OCI-LY7 (cell line): Measurements from ENCODE around the gene CD302. TPM values are rescaled to one million over a fixed set of nuclear protein-coding genes. Genes with fewer than 3 reads are reported as not detected.

ENCODE experiments used
- BruUV-seq: library from RNA; stranded (reverse); fragments of 400-500 nt; replicated peaks from 2 replicates; lab custom pipeline; 2021; lab: Mats Ljungman, UMichigan
- CTCF ChIA-PET: fragments of 300-600 bp; sonication (Branson Sonifier 250); formaldehyde crosslinking; loops from one replicate; lab custom pipeline; 2022; ENCODE audit warnings: antibody characterized with exemption; ENCODE audit not compliant: unreplicated experiment; lab: Charles Lee
- POLR2A ChIA-PET: fragments of 300-600 bp; sonication (Branson Sonifier 250); formaldehyde crosslinking; loops from one replicate; lab custom pipeline; 2022; ENCODE audit warnings: antibody characterized with exemption; lab: Charles Lee
- DNase-seq: peaks from one replicate; pipeline ENCODE4 v3.0.0-alpha.2; 2015; ENCODE audit warnings: low spot score
- H2AFZ ChIP-seq: fragments of 200-600 bp; sonication (generic), shearing (Covaris generic); 2 replicates; pipeline ENCODE4 v1.6.1; 2014; ENCODE audit warnings: mild to moderate bottlenecking, antibody characterized with exemption, low read length, moderate library complexity
- H3K27ac ChIP-seq: fragments of 200-600 bp; sonication (generic); 2 replicates; pipeline ENCODE4 v1.5.1; 2014; ENCODE audit warnings: mixed run types, low read depth, mild to moderate bottlenecking, moderate library complexity, low read length, inconsistent platforms; ENCODE audit not compliant: poor library complexity, severe bottlenecking
- H3K36me3 ChIP-seq: fragments of 200-600 bp; sonication (generic); 2 replicates; pipeline ENCODE4 v1.6.1; 2014; ENCODE audit warnings: mild to moderate bottlenecking, antibody characterized with exemption, low read length, moderate library complexity, mixed read lengths; ENCODE audit not compliant: insufficient read depth
- H3K4me1 ChIP-seq: fragments of 200-600 bp; sonication (generic); 2 replicates; pipeline ENCODE4 v1.5.1; 2014; ENCODE audit warnings: mild to moderate bottlenecking, low read length; ENCODE audit not compliant: insufficient read depth, poor library complexity, severe bottlenecking
- H3K4me2 ChIP-seq: fragments of 200-600 bp; sonication (generic); 2 replicates; pipeline ENCODE4 v1.6.1; 2014; ENCODE audit warnings: mild to moderate bottlenecking, low read length
- H3K4me3 ChIP-seq: fragments of 200-600 bp; sonication (generic); 2 replicates; pipeline ENCODE4 v1.5.1; 2014; ENCODE audit warnings: mild to moderate bottlenecking, low read depth, low read length; ENCODE audit not compliant: poor library complexity, severe bottlenecking
- H3K79me2 ChIP-seq: fragments of 200-600 bp; sonication (generic); 2 replicates; pipeline ENCODE4 v1.6.1; 2016; ENCODE audit warnings: low read depth, mild to moderate bottlenecking, low read length, moderate library complexity, mixed read lengths; ENCODE audit not compliant: insufficient read depth
- H3K9me2 ChIP-seq: fragments of 200-600 bp; sonication (generic); 2 replicates; pipeline ENCODE4 v1.6.1; 2016; ENCODE audit warnings: mild to moderate bottlenecking, low read length, mixed read lengths; ENCODE audit not compliant: insufficient read depth
- H3K9me3 ChIP-seq: fragments of 200-600 bp; sonication (generic); 2 replicates; pipeline ENCODE4 v1.6.1; 2014; ENCODE audit warnings: mild to moderate bottlenecking, mixed run types, low read length, mixed read lengths
- H4K20me1 ChIP-seq: fragments of 200-600 bp; sonication (generic); 2 replicates; pipeline ENCODE4 v1.6.1; 2014; ENCODE audit warnings: mild to moderate bottlenecking, antibody characterized with exemption, low read length, moderate library complexity, mixed read lengths; ENCODE audit not compliant: insufficient read depth
- CTCF ChIP-seq: fragments of 200-600 bp; sonication (generic); conservative IDR thresholded peaks from 2 replicates; pipeline ENCODE4 v1.5.1; 2014; ENCODE audit warnings: mild to moderate bottlenecking, antibody characterized with exemption, low read length, moderate library complexity, mixed read lengths
- EZH2phosphoT487 ChIP-seq: fragments of 200-600 bp; sonication (generic); IDR thresholded peaks from 2 replicates; pipeline ENCODE4 v1.6.1; 2018; ENCODE audit warnings: low read depth, borderline replicate concordance, mild to moderate bottlenecking, mixed run types, antibody characterized with exemption, low read length, moderate library complexity, mixed read lengths
- intact Hi-C: fragments of 100-400 bp; cut with micrococcal nuclease; formaldehyde crosslinking; loops from one replicate; pipeline ENCODE4 v1.10.0; 2022; ENCODE audit not compliant: unreplicated experiment
- total RNA-seq, 2 experiments: library from RNA; depleted of rRNA in 1 of 2; stranded (reverse); fragments of >200 nt in 1 of 2; shearing (Covaris generic) in 1 of 2; gene quantifications; 2 replicates each; pipeline ENCODE4 v1.2.3, GENCODE V29; 2014 to 2022

Gene CD302
- total RNA-seq, 2 experiments from 2014 or later = not detected

- H3K79me2 ChIP-seq = peaks cover 100% of the 10 kb centered on the region
- no peak overlapping the region for H3K4me3 ChIP-seq
- ChIA-PET CTCF (no interaction called here), POLR2A (interaction anchor here (1.1 to 1.3 kb wide), 2 partner anchors 19 to 37 kb away, joined by 4 to 7 read pairs; no protein-coding TSS in a partner anchor)
- H3K9me2 ChIP-seq = no peaks in the 10 kb centered on the region
- H4K20me1 ChIP-seq = peaks cover 51% of the 10 kb centered on the region
- TF ChIP-seq EZH2phosphoT487 = no peak
- no peak for TF ChIP-seq CTCF
- no peaks in the 10 kb centered on the region for H3K4me1 ChIP-seq
- no peak overlapping the region for H3K4me2 ChIP-seq
- H3K36me3 ChIP-seq = peaks cover 98% of the 10 kb centered on the region
- no peak overlapping the region for H2AFZ ChIP-seq
- peaks cover 18% of the 10 kb centered on the region; the same call in 1 of the 2 replicates for H3K9me3 ChIP-seq
- intact Hi-C loops = no loop called here
- no peak overlapping the region for H3K27ac ChIP-seq
- no peak for DNase-seq
- no TSS peak for BruUV-seq
These were observed 75.4 kb downstream of the CD302 start for GRCh38 chr2:159722580-159722979.

- no peak overlapping the region for H3K4me3 ChIP-seq
- peaks cover 17% of the 10 kb centered on the region for H3K4me1 ChIP-seq
- H4K20me1 ChIP-seq = peaks cover 58% of the 10 kb centered on the region
- peaks cover 100% of the 10 kb centered on the region for H3K79me2 ChIP-seq
- no peaks in the 10 kb centered on the region for H3K9me2 ChIP-seq
- DNase-seq = no peak
- ChIA-PET CTCF (no interaction called here), POLR2A (no interaction called here)
- H3K27ac ChIP-seq = no peak overlapping the region
- TF ChIP-seq EZH2phosphoT487 = no peak
- no peak for TF ChIP-seq CTCF
- peaks cover 21% of the 10 kb centered on the region; the same call in 1 of the 2 replicates for H3K9me3 ChIP-seq
- no peak overlapping the region for H2AFZ ChIP-seq
- H3K36me3 ChIP-seq = peaks cover 99% of the 10 kb centered on the region
- no TSS peak for BruUV-seq
- intact Hi-C loops = no loop called here
- no peak overlapping the region for H3K4me2 ChIP-seq
These were observed 77.3 kb downstream of the CD302 start for GRCh38 chr2:159720676-159721075.

Other genes with a start within 250 kb of the CD302 start
- gene BAZ2B, start 181.7 kb downstream of the CD302 start, total RNA-seq (2014; rRNA removed; shearing (Covaris generic)) = 3.7 and 10.8 TPM in 2 replicates
- gene BAZ2B, start 181.7 kb downstream of the CD302 start, total RNA-seq (2022) = 11.8 and 16.2 TPM in 2 replicates
- gene MARCHF7, start 85.7 kb downstream of the CD302 start, total RNA-seq (2014; rRNA removed; shearing (Covaris generic)) = 48.8 and 56.2 TPM in 2 replicates
- 69.4 and 69.6 TPM in 2 replicates for gene MARCHF7, start 85.7 kb downstream of the CD302 start, total RNA-seq (2022)
- not detected in 2 replicates for gene LY75, start 106.5 kb upstream of the CD302 start, total RNA-seq (2014; rRNA removed; shearing (Covaris generic))
- not detected in 2 replicates for gene LY75, start 106.5 kb upstream of the CD302 start, total RNA-seq (2022)